Right hindlimb (tissue), 1 donor: ENCODE results near the gene CD300LF.

Source experiments
- DNase-seq: peaks from one replicate; pipeline ENCODE4 v3.0.0-alpha.2; 2018

CD300LF gene

DNA sequence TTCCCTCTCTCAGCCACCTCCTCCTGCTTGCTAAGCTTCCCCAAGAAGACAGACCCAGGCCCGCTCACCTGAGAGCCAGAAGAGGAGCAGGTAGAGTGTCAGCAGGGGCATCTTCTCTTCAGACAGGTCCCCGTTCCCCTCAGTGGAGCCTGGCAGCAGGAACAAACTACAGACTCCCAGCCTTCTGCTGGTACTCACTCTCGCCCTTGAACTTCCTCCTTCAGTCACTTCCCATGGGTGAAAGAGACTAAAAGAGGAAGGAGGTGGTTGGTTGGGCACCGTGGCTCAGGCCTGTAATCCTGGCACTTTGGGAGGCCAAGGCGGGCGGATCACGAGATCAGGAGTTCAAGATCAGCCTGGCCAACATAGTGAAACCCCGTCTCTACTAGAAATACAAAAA lies at the start of gene CD300LF:
Gene CD300LF (minus strand): TSS at position 168 of the 400 bp plus-strand sequence. CDS start 57 bp downstream, at position 111.
- DNase-seq = no peak

DNA sequence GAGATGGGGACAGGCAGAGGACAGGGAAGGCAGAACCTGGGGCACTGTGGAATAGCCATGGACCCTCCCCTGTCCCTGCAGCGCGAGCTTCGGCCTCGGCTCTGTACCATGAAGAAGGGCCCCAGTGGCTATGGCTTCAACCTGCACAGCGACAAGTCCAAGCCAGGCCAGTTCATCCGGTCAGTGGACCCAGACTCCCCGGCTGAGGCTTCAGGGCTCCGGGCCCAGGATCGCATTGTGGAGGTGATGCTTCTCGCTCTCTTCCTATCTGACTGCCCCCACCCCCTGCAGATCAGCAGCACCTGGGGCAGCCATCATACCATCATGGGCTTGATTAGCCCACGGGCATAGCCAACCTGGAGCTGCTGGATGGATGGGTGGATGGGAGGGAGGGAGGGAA lies 49.2 kb upstream of the CD300LF start:
- no peak for DNase-seq

DNA sequence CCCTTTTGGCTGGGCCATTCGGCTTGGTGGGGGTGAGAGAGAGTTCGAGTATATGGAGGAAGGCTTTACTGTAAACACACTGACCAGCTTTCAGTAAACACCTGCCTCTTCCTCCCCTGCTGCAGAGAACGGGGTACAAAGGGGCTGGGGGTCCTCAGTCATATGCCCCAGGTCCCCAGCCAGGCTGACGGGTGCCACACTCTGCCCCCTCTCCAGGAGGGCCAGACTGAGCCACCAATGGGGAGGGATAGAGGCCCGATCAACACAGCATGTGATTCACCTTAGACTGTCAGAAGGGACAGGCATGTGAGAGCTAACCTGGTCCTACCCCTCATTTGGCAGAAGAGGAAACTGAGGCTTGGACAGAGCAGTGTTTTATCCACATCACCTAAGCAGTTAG lies 48.7 kb upstream of the CD300LF start:
- no peak for DNase-seq

DNA sequence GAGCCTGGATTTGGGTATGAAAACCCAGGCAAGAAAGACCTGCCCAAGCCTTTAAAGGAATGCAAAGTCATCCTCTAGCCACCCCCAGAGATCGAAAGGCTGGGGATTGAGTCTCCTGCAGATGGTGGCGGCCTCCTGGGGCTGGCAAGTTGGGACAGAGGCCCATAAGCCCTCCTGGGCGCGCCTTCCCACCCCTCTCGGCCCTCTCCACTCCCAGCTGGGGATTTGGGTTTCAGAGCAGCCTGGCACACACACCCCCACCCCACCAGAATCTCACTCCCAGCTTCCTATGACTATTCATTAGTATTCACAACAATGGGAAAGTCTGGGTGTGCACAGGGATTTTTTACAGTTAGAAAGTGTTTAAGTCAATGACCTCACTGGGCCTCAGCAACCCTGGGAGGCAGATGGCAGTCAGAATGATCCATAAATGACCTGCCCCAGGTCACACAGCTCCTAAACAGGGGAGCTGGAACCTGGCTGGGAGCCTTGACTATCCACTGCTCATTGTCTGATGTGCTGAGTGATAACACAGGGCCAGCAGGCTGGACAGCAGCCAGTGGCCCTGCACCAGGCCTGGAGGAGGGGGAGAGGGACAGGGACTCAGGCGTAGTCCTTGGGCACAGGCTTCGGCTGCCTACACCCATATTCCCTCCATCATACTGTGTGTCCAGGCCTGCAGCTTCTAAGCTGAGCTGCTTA lies 47.8 kb upstream of the CD300LF start:
- DNase-seq = no peak

DNA sequence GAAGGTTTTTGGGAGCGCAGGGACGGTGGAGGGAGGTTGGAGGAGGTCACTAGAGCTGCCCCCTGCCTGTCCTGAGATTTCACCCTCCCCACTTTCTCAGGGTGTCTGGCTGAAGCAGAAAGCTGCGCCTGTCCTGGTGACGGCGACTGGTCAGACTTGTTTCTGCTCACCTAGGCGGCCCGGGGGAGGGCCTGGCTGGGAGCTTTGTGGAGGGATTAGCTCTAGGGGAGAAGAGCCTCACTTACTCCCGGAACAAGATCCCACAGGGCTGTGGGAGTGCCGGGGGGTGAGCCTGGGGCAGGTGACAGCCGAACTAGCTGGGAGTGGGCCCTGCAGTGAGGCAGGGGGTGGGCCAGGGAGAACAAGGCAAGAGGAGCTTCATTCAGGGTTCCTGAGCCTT lies 47.2 kb upstream of the CD300LF start:
- DNase-seq = no peak

DNA sequence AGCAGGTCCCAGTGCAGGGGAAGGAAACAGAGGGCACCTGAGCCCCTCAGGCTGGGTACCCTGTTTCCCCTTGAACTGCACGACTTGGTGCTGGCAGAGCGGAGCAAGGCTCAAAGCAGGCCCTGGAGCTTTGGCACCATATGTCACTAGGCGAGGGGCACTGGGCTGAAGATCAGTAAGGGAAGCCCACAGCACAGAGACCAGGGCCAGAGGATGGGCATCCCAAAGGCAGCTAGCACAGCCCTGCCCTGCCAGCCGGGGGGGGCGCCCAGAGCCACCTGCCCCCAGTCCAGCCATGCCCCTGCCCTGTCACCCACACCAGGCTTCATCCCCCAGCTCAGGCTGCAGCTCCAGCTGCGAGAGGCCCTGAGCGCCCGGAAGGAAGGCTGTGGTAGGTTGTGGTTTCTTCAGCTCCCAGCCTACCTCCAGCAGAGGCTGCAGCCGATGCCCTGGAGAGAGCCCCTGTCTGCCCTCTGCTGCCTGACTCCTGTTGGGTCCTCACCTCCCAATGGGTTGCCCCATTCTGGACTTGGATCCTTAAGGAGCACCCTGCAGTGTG lies 46.6 kb upstream of the CD300LF start:
- peak; percentile 20 for DNase-seq

DNA sequence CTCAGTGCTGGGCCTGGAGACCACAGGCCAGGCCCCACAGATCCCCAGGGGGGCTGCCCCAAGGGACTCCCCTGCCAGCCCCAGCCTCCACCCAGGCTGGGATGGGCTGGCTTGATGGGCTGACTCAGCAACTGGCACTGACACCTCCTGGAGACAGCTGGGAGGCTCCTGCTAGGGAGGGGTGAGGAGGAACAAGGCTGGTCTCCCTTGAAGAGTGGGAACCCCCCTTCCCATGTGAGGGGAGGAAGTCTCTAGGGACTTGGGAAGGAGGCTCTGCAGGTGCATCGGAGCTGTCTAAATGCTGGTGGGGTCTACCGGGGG lies 46.1 kb upstream of the CD300LF start:
- DNase-seq = peak; percentile 30

DNA sequence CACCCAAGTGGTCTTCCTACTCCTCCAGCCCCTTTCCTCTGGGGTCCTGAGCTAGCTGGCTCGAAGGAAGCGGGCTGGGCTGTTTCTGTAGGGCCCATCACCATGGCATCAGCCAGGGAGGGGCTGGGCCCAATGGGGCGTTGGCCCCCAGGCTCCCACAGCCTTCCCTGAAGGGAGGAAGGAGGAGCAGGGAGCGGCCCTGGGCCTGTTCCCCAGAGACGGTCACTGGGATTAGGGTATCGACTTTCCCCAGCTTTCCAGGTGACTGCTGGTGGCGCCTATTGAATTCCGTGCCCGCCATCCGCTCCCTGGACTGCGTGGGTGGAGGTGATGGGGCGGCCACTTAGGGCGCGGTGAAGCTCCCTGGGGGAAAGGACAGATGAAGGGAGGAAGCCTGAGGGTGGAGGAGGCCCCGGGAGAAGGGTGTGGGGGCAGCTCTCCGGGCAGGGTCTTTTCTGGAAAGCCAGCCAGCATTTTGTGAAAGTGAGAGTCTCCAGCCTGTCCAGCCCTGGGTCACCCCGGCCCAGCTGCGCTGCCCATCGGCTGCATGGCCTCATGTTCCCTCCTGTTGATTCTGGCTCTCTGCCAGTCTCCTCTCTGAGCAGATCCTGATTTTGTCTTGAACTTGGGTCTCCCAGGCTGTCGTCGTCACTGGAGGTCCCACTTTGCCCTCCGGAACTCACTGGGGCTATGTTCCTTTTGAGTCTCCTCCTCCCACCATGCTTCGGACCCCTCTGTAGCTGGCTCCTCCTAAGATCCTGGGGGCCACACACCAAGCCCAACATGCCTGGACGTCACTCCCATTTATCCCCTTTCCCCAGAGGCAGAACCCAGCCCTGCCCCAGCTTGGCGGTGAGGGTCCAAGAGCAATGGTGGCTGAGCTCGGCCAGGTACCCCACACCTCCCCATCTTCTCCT lies 45.5 kb upstream of the CD300LF start:
- peak; percentile 21 for DNase-seq

DNA sequence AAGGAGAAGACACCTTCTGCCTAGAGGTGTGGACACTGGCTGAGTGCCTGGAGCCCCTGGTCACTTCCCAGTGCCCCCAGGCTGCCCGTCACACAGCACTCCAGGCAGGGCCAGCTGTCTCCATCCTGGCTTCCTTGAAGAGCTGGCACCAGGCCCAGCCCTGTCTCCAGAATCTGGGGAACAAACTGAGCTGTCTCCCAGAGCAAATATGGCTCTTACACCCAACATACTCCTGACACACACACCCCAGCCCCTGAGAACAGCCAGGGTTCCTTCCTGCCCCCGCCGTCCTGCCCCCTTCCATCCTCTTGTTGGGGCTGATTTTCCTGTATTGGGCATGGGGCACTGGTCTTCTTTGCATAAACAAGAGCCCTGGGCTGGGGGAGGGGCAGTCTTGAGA lies 44.8 kb upstream of the CD300LF start:
- no peak for DNase-seq

DNA sequence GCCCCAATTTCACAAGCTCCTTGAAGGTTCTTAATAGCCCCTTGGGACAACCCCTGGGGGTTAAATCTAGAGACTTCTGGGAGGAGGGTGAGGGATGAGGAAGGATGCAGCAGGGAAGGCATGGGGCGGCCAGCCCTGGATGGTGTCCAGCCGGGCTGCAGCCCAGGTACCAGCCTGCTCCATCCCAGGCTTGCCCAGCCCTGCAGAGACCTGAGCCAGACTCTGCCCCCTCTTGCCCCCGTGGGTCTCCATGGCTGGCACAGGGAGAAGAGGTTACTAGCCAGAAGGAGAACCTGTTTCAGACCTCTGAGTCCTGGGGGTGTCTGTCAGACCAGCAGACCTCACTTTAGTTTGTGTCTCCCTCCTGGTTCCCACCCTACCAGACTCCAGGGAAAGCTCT lies 44.2 kb upstream of the CD300LF start:
- no peak for DNase-seq

DNA sequence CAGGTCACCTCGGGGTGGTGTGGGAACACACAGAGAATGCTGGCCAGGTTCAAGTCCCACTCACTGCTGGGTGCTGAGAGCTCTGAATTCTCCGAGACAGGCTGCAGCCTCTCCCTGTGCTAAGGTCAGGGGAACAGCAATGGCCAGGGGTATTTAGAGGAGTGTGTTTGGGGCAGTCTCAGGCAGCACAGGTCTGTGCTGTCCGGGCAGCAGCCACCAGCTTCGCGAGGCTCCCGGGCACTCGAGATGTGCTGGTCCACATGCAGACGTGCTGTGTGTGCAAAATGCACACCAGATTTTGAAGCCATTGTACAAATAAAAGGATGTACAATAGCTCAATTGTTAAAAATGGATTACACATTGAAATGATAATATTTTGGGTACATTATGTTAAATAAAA lies 42.8 kb upstream of the CD300LF start:
- DNase-seq = no peak

DNA sequence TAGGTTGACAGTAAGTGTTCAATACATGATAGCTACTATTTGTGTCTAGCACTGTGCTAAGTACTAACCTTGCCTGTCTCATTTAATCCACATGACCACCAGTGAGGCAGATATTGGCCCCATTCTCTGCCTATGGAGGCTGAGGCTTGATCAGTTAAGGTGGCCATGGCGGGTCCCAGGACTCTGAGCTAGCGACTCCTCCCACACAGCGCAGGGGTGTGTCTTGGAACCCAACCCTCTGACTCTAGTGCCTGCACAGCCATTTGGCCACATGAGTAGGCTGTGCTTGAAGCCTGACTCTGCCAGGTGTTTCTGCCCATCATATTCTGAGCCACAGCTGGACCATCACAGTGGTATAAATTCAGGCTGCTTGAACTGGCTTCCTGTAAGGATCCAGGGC lies 42.1 kb upstream of the CD300LF start:
- no peak for DNase-seq

DNA sequence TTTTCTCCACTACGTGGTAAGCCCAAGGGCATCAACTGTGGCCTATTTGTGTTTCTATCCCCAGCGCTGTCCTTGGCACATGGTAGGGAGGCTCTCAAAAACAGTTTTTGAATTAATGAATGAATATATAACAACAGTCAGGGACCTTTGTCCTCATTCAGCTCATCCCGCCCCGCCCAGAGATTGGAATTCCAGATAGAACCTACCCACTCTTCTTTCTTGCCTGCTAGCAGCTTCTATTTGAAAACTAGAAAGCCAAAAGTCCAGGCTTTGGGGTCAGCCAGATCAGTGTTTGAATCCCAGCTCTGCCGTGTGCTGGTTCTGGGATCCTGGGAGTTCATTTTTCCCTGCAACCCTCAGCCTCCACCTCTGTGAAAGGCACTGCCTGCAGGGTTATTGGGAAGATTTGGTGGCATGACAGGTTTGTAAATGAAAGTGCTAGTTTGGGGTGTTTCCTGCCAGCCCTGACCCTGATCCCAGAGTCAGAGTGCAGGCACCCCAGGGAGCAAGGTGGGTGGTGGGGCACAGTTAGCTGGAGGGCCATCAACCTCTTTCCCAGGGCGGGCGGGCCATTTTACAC lies 40.2 kb upstream of the CD300LF start:
- no peak for DNase-seq

DNA sequence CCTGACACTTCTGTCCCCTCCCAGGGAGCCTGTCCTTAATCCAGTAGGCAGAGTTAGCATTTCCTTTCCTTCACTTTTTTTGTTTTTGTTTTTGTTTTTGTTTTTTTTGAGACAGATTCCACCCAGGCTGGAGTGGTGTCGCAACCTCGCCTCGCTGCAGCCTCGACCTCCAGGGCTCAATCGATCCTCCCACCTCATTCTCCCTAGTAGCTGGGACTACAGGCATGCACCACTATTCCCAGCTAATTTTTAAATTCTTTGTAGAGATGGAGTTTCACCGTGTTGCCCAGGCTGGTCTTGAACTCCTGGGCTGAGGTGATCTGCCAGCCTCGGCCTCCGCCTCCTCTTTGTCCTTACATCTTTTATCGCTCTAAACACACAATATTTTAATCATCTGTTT lies 39.7 kb upstream of the CD300LF start:
- no peak for DNase-seq

DNA sequence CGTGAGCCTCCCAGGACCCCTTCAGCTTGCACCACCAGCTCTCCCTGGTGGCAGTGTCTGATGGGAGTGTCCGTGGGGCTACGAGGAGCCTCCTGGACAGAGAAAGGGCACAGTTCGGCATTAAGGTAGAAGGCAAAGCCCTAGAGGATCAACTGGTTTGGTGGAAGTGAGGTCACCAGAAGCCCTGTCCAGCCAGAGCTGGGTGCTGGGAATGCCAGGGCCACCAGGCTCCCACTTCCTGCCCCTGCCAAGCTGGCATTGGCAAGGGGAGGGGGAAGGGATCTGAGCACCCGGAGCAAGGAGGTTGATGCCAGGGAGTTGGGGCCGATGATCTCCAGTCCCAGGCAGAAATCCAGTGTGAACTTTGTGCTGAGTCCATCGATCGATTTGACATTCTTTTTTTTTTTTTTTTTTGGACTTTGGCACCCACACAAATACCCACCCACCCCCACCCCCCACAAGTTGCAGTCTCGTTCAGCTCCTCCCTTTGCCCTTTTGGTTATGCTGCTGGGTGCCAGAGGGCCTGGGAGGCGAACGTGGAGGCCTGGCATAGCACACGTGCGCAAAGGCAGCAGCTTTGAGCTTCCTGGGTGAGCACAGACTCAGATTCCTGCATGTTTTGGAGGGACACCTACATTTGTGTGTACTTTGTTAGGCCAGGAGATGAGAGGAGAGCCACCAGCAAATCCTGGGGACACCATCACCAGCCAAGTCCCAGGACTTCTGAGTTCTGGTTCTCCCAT lies 37.8 kb upstream of the CD300LF start:
- DNase-seq = peak; percentile 9

DNA sequence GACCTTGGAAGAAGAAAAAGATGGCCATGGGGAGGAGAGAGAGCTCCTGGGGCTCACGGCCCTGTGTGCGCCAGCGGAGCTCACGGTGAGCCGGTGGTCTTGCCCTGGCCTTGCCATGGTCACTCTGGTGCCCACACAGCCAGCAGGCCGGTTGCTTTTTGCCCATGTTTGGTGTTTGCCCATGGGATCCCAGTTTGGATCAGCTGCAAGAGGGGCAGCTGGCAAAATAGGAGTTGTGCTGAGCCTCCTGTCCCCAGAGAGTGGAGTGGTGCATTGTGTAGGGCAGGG lies 37.3 kb upstream of the CD300LF start:
- DNase-seq = no peak

DNA sequence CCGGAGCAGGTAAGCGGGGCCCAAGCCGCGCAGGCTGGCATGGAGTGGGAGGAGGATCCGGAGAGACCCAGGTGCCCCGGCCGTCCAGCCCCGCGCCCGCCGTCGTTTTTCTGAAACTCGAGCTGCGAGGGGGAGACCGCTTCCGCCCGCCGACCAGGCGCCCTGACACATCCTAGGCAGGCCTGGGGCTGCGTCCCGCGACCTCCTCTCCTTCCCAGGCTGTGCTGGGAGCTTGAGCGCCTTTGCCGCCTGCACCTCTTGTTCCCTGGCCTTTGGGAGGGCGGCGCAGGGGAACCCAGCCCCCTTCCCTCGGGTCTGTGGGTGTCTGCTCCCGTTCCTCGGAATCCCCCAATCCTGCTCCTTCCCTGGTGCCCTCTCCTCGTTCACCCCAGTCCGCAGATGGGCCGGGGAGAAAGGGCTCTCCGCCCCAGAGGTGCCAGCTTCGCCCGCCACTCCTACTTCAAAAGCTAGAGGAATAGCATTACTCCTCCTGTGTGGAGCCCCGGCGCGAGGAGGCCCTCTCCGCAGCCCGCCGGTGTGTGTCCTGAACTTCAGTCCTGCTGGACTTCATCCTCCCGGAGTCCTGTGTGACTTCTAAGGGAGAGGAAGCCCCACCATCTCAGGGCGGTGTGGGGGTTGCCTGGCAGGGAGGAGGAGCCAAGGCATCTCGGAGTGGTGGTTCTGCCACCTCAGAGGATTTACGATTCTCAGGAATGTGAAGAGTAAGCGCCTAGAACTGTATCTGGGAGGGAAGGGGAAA lies 36.7 kb upstream of the CD300LF start:
- peak; percentile 20 for DNase-seq

DNA sequence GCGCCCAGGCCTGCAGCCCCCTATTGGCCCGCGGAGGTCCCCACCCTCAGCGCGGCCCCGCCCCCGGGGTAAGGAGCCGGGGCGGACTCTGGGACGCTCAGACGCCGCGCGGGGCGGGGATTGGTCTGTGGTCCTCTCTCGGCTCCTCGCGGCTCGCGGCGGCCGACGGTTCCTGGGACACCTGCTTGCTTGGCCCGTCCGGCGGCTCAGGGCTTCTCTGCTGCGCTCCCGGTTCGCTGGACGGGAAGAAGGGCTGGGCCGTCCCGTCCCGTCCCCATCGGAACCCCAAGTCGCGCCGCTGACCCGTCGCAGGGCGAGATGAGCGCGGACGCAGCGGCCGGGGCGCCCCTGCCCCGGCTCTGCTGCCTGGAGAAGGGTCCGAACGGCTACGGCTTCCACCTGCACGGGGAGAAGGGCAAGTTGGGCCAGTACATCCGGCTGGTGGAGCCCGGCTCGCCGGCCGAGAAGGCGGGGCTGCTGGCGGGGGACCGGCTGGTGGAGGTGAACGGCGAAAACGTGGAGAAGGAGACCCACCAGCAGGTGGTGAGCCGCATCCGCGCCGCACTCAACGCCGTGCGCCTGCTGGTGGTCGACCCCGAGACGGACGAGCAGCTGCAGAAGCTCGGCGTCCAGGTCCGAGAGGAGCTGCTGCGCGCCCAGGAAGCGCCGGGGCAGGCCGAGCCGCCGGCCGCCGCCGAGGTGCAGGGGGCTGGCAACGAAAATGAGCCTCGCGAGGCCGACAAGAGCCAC lies 36.0 kb upstream of the CD300LF start, which contains the start of gene NHERF1:
Gene NHERF1 (plus strand): TSS at position 100 of the 750 bp plus-strand sequence. CDS start 219 bp downstream, at position 319.
- peak; percentile 95 for DNase-seq

DNA sequence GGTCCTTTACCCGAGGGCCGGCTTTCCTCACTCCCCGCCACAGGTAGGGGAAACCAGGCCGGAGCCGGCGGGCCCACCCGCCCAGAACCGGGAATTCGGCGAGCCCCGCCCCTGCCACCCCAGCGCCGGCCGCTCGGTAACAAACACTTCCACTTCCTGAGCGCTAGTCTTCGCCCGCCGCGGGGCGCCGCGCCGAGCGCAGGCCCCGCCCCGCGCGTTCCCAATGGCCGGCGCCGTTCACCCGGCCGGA lies 35.5 kb upstream of the CD300LF start:
- no peak for DNase-seq

DNA sequence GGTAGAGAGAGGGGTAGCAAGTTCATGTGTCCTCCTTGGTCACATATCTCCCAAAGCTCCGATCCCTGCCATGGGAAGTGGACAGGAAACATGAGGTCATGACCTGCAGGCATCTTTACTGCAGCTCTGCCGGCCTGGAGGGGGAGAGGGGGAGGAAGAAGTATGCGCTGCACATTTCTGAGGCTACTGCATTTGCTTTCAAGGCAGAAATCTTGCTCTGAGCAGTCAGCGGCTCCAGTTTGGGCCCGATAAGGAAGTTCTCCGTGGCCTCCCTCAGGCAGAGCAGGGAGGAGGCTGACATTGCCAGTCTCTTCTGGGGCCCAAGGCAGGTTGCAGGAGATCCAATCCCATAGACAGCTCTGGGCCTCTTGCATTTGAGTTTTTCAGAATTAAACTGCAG lies 34.2 kb upstream of the CD300LF start:
- peak; percentile 16 for DNase-seq

DNA sequence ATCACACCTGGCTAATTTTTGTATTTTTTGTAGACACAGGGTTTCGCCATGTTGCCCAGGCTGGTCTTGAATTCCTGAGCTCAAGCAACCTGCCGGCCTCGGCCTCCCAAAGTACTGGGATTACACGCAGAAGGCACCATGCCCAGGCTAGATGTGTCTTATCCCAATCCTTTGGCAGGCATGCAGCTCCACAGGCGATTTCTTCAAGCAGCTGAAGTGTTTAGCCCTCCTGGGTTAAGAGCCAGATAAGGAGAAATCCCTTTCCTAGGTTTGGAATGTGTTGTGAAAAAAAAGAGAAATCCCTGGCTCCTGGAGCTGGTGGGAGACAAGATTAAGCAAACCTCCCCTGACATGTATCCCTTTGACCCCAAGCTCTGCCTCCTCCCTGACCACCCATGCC lies 33.7 kb upstream of the CD300LF start:
- DNase-seq = peak; percentile 8
